Measurements from ENCODE around the gene MPV17L2.

DNA sequence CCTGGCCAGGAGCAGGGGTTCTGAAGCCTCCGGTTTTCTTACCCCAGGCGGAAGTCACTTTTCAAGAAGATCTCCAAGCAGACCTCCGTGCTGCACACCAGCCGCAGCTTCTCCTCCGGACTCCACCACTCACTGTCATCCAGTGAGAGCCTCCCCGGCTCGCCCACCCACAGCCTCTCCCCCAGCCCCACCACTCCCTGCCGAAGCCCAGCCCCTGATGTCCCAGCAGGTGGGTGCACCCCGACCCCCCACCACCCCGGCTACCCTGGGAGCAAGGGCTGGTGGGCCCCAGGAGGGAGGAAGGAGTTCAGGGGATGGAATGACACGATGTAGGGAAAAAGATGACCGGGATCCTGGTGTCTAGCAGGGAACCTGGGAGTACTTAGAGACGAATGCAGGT, 45.6 kb upstream of the MPV17L2 start:
- TF ChIP-seq, protein P1, sequence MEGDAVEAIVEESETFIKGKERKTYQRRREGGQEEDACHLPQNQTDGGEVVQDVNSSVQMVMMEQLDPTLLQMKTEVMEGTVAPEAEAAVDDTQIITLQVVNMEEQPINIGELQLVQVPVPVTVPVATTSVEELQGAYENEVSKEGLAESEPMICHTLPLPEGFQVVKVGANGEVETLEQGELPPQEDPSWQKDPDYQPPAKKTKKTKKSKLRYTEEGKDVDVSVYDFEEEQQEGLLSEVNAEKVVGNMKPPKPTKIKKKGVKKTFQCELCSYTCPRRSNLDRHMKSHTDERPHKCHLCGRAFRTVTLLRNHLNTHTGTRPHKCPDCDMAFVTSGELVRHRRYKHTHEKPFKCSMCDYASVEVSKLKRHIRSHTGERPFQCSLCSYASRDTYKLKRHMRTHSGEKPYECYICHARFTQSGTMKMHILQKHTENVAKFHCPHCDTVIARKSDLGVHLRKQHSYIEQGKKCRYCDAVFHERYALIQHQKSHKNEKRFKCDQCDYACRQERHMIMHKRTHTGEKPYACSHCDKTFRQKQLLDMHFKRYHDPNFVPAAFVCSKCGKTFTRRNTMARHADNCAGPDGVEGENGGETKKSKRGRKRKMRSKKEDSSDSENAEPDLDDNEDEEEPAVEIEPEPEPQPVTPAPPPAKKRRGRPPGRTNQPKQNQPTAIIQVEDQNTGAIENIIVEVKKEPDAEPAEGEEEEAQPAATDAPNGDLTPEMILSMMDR (IDR thresholded peaks at IDR 0.05; ENCODE audit: poor library complexity, severe bottlenecking): no peak
- TF ChIP-seq EZH2 (IDR thresholded peaks at IDR 0.05; ENCODE audit: borderline replicate concordance, insufficient read depth, low read length, poor library complexity, severe bottlenecking) (no peak), POLR2AphosphoS5 (IDR thresholded peaks at IDR 0.05) (no peak), EP300 (conservative IDR thresholded peaks at IDR 0.05; ENCODE audit: poor library complexity, severe bottlenecking) (no peak)
- TF ChIP-seq, protein P2, sequence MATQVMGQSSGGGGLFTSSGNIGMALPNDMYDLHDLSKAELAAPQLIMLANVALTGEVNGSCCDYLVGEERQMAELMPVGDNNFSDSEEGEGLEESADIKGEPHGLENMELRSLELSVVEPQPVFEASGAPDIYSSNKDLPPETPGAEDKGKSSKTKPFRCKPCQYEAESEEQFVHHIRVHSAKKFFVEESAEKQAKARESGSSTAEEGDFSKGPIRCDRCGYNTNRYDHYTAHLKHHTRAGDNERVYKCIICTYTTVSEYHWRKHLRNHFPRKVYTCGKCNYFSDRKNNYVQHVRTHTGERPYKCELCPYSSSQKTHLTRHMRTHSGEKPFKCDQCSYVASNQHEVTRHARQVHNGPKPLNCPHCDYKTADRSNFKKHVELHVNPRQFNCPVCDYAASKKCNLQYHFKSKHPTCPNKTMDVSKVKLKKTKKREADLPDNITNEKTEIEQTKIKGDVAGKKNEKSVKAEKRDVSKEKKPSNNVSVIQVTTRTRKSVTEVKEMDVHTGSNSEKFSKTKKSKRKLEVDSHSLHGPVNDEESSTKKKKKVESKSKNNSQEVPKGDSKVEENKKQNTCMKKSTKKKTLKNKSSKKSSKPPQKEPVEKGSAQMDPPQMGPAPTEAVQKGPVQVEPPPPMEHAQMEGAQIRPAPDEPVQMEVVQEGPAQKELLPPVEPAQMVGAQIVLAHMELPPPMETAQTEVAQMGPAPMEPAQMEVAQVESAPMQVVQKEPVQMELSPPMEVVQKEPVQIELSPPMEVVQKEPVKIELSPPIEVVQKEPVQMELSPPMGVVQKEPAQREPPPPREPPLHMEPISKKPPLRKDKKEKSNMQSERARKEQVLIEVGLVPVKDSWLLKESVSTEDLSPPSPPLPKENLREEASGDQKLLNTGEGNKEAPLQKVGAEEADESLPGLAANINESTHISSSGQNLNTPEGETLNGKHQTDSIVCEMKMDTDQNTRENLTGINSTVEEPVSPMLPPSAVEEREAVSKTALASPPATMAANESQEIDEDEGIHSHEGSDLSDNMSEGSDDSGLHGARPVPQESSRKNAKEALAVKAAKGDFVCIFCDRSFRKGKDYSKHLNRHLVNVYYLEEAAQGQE (IDR thresholded peaks at IDR 0.05; ENCODE audit: borderline replicate concordance): no peak
